TTC549 (cell line): ENCODE data around the gene RPA1.
A peak's percentile ranks its signal among the peaks of the same experiment; 100 is the strongest.
"Not testable (repeated sequence)": the region's sequence is repeated elsewhere in the genome, so short reads cannot be mapped to it uniquely, and the experiment has no call there.

Experiments used
- FAIRE-seq: peaks from 2 replicates; lab custom pipeline; 2012; peaks lifted over from hg19 to GRCh38; lab: Jason Lieb, UNC

Gene RPA1

GRCh38 chr17:1880851-1881630 lies 51.2 kb downstream of the RPA1 start:
- FAIRE-seq: no peak

GRCh38 chr17:1882836-1883235 lies 53.0 kb downstream of the RPA1 start:
- no peak for FAIRE-seq

GRCh38 chr17:1883536-1883935 lies 53.7 kb downstream of the RPA1 start:
- FAIRE-seq: no peak

GRCh38 chr17:1888741-1889140 lies 58.9 kb downstream of the RPA1 start:
- FAIRE-seq: no peak

- no peak for FAIRE-seq
These were observed 61.1 kb downstream of the RPA1 start for GRCh38 chr17:1890758-1891450.

GRCh38 chr17:1894753-1895339 lies 65.0 kb downstream of the RPA1 start:
- FAIRE-seq: no peak

- FAIRE-seq: not testable (repeated sequence)
These were observed 65.7 kb downstream of the RPA1 start for GRCh38 chr17:1895479-1895878.

- no peak for FAIRE-seq
These were observed 66.7 kb downstream of the RPA1 start for GRCh38 chr17:1896243-1897104.

GRCh38 chr17:1897105-1897656 lies 67.4 kb downstream of the RPA1 start:
- no peak for FAIRE-seq

GRCh38 chr17:1898332-1898731 lies 68.5 kb downstream of the RPA1 start:
- FAIRE-seq: no peak

GRCh38 chr17:1898872-1899271 lies 69.1 kb downstream of the RPA1 start:
- no peak for FAIRE-seq

- FAIRE-seq: no peak
These were observed 69.7 kb downstream of the RPA1 start for GRCh38 chr17:1899403-1900000.

- no peak for FAIRE-seq
These were observed 74.7 kb downstream of the RPA1 start for GRCh38 chr17:1904273-1905182.

GRCh38 chr17:1905190-1905913 lies 75.5 kb downstream of the RPA1 start:
- FAIRE-seq: no peak

- no peak for FAIRE-seq
These were observed 76.9 kb downstream of the RPA1 start for GRCh38 chr17:1906662-1907101.

- FAIRE-seq: no peak
These were observed 77.4 kb downstream of the RPA1 start for GRCh38 chr17:1907216-1907631.

GRCh38 chr17:1907909-1908698 lies 78.3 kb downstream of the RPA1 start:
- FAIRE-seq: no peak

- FAIRE-seq: peak; percentile 25
These were observed 79.0 kb downstream of the RPA1 start for GRCh38 chr17:1908699-1909309.

- FAIRE-seq: no peak
These were observed 80.2 kb downstream of the RPA1 start for GRCh38 chr17:1909985-1910384.
